Natural killer cell (primary cell): ENCODE results near the gene TNK1. TPM values are rescaled to one million over a fixed set of nuclear protein-coding genes. Genes with fewer than 3 reads are reported as not detected.
"Not testable (repeated sequence)": the region's sequence is repeated elsewhere in the genome, so short reads cannot be mapped to it uniquely, and the experiment has no call there.

Experiments used
- ATAC-seq, 3 donors: fragments of 150-1000 bp in 2 of 3; fragments of 200-7000 bp in 1 of 3; cut with Tn5 transposase; 1 replicate in 1 of 3; 2 replicates in 2 of 3; pipeline ENCODE4 v1.10.0; 2021; ENCODE audit warnings: mild to moderate bottlenecking in 2 of 3, moderate library complexity in 2 of 3
- DNase-seq, 2 donors: peaks; one replicate each; pipeline versions ENCODE4 v3.0.0 to v3.0.0-alpha.2; 2013 to 2021; ENCODE audit warnings: mixed read lengths in 1 of 2
- H3K27ac ChIP-seq: one replicate; pipeline ENCODE4 v1.5.1; 2013; ENCODE audit warnings: mild to moderate bottlenecking, low read length
- H3K27me3 ChIP-seq: one replicate; pipeline ENCODE4 v1.6.1; 2013; ENCODE audit warnings: low read length; ENCODE audit not compliant: control insufficient read depth, insufficient read depth
- H3K36me3 ChIP-seq: one replicate; pipeline ENCODE4 v1.6.1; 2013; ENCODE audit warnings: low read length; ENCODE audit not compliant: control insufficient read depth, insufficient read depth
- H3K4me1 ChIP-seq: one replicate; pipeline ENCODE4 v1.6.1; 2013; ENCODE audit warnings: low read length; ENCODE audit not compliant: control insufficient read depth, insufficient read depth
- H3K4me3 ChIP-seq: one replicate; pipeline ENCODE4 v1.5.1; 2013; ENCODE audit warnings: low read length
- H3K9me3 ChIP-seq: one replicate; pipeline ENCODE4 v1.6.1; 2013; ENCODE audit warnings: low read length; ENCODE audit not compliant: control insufficient read depth, insufficient read depth
- H3K27ac Mint-ChIP-seq, 2 donors: one replicate each; pipeline ENCODE4 v1.8.0; 2022; ENCODE audit warnings: mild to moderate bottlenecking in 2 of 2, mixed read lengths in 2 of 2, moderate library complexity in 1 of 2
- H3K27me3 Mint-ChIP-seq, 2 donors: one replicate each; pipeline ENCODE4 v1.8.0; 2022; ENCODE audit warnings: low read depth in 2 of 2, mixed read lengths in 2 of 2
- H3K36me3 Mint-ChIP-seq: one replicate; pipeline ENCODE4 v1.8.0; 2022; ENCODE audit warnings: mixed read lengths
- H3K4me1 Mint-ChIP-seq, 2 donors: one replicate each; pipeline ENCODE4 v1.8.0; 2022; ENCODE audit warnings: mixed read lengths in 2 of 2
- H3K4me3 Mint-ChIP-seq: one replicate; pipeline ENCODE4 v1.8.0; 2022; ENCODE audit warnings: mild to moderate bottlenecking, moderate library complexity, mixed read lengths
- H3K9me3 Mint-ChIP-seq, 2 donors: one replicate each; pipeline ENCODE4 v1.8.0; 2022; ENCODE audit warnings: mixed read lengths in 2 of 2
- CTCF ChIP-seq: fragments of 200-600 bp; IDR thresholded peaks from one replicate; pipeline ENCODE4 v1.8.0; 2022; ENCODE audit warnings: antibody characterized with exemption
- WGBS: methylation state at CpG from one replicate; pipeline ENCODE4 v1.1.7; 2013; ENCODE audit warnings: missing lambda C conversion rate; ENCODE audit not compliant: insufficient coverage; 5-methylcytosine and 5-hydroxymethylcytosine counted together
- intact Hi-C: fragments of 100-400 bp; cut with micrococcal nuclease; formaldehyde crosslinking; loops from one replicate; pipeline ENCODE4 v1.14.2; 2022
- total RNA-seq, 4 donors: library from RNA; stranded (reverse); fragments of 120-200 nt in 1 of 4; gene quantifications; one replicate each; pipeline versions ENCODE4 v1.2.3 to v1.2.4, GENCODE V29; 2013 to 2022

The TNK1 gene
- total RNA-seq, 3 donors from 2014 or later (not counting 1 experiment from before 2014, with no cell fraction given), result 0.18 to 1.7 (median 0.73) TPM

DNA sequence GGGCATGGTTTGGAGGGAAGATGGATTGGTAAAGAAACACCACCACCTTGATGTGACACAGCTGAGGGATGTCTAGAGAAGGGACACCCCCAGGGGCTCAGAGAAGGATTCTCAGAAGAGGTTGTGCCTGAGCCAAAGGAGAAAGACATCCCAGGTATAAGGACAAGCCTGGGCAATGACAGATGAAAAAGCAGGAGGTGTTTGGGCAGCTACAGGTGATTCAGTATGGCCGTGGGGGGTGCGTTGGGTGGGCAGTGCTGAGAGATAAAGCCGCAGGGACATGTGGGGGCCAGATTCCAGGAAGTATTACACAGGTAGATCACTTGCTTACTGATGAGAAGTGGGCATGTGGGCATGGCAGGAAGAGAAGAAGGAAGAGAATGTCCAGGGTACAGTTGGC is 19.0 kb upstream of the TNK1 start:
- Mint-ChIP-seq H3K27ac (no peak overlapping the region), H3K4me1 (peaks cover 0 to 3% of the 10 kb centered on the region in 2 donors), H3K36me3 (no peaks in the 10 kb centered on the region), H3K9me3 (no peaks in the 10 kb centered on the region), H3K4me3 (no peak overlapping the region), H3K27me3 (peaks cover 0 to 6% of the 10 kb centered on the region in 2 donors)
- WGBS, result 52% methylated on average over 3 of the region's 3 CpGs
- Histone ChIP-seq H3K36me3 (no peaks in the 10 kb centered on the region), H3K9me3 (no peaks in the 10 kb centered on the region), H3K4me3 (no peak overlapping the region), H3K4me1 (no peaks in the 10 kb centered on the region), H3K27me3 (no peaks in the 10 kb centered on the region), H3K27ac (no peak overlapping the region)
- intact Hi-C loops, result no loop called here
- DNase-seq (no peak), ATAC-seq (no peak)
- no peak for TF ChIP-seq CTCF

DNA sequence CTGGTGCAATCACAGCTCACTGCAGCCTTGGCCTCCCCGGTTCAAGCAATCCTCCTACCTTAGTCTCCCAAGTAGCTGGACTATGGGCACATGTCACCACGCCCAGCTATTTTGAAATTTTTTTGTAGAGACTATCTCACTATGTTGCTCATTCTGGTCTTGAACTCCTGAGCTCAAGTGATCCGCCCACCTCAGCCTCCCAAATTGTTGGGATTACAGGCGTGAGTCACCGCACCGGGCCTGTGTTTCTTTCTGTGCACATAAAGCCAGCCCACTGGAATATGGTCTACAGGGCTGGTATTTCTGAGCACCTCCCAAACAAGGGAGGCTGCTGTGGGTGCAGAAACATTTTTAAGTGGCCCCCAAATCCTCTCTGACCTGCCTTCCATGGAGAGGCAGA is 17.6 kb upstream of the TNK1 start:
- ATAC-seq, result no peak
- Histone ChIP-seq H3K27ac (no peak overlapping the region), H3K36me3 (no peaks in the 10 kb centered on the region), H3K27me3 (no peaks in the 10 kb centered on the region), H3K4me3 (no peak overlapping the region), H3K9me3 (no peaks in the 10 kb centered on the region), H3K4me1 (no peaks in the 10 kb centered on the region)
- no peak for DNase-seq
- no peak overlapping the region for H3K4me3 Mint-ChIP-seq
- TF ChIP-seq CTCF, result no peak
- peaks cover 0 to 6% of the 10 kb centered on the region in 2 donors for H3K27me3 Mint-ChIP-seq
- H3K36me3 Mint-ChIP-seq, result no peaks in the 10 kb centered on the region
- WGBS, result 95% methylated on average over 6 of the region's 6 CpGs
- H3K27ac Mint-ChIP-seq, result no peak overlapping the region
- H3K4me1 Mint-ChIP-seq, result peaks cover 0 to 3% of the 10 kb centered on the region in 2 donors
- no peaks in the 10 kb centered on the region for H3K9me3 Mint-ChIP-seq
- intact Hi-C loops, result no loop called here

DNA sequence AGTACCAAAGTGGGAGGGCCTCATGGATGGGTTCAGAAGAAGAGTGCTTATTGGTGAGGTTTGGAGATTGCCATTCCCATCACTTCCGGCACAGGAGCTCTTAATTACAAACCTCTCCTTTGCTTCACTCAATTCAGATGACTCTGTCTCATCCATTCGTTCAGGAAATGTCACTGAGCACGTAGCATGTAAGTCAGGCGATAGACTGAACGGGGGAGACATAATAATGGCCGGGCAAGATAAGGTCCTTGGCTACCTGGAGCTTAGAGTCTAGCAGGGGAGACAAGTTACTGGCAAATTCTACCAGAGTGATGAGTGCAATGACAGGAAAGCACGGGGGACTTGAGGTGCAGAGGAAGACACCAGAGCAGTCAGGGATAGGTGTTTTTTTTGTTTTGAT is 14.9 kb upstream of the TNK1 start:
- 81% methylated on average over 4 of the region's 7 CpGs for WGBS
- DNase-seq, H3K36me3 Mint-ChIP-seq, intact Hi-C loops, H3K4me1 Mint-ChIP-seq, H3K4me3 Mint-ChIP-seq, H3K4me3 ChIP-seq, H3K27me3 ChIP-seq, H3K36me3 ChIP-seq, H3K9me3 ChIP-seq, ATAC-seq, H3K27ac ChIP-seq, H3K9me3 Mint-ChIP-seq, H3K27me3 Mint-ChIP-seq, H3K27ac Mint-ChIP-seq, H3K4me1 ChIP-seq: not testable (repeated sequence)

DNA sequence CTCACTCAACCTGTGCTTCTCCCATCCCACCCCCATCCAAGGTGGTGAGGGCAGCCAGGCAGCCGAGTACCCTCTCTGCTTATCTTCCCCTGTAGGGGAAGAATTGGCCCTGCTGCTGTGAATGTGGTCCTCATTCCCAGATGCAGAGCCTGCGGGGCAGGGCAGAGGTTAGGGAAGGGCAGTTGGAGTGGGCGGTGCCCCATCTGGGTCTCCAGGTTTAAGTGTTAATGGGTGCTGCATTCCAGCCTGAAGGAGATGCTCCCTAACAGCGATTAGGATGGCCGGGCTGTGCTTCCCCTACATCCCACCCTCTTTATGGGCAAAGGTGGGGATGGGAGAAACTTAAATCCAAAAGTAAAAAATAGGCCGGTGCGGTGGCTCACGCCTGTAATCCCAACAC is 13.8 kb upstream of the TNK1 start:
- Mint-ChIP-seq H3K4me3 (no peak overlapping the region), H3K36me3 (no peaks in the 10 kb centered on the region), H3K27ac (no peak overlapping the region), H3K27me3 (peaks cover 0 to 1% of the 10 kb centered on the region in 2 donors), H3K4me1 (peaks cover 0 to 3% of the 10 kb centered on the region in 2 donors), H3K9me3 (no peaks in the 10 kb centered on the region)
- Histone ChIP-seq H3K27ac (no peak overlapping the region), H3K4me3 (no peak overlapping the region), H3K36me3 (no peaks in the 10 kb centered on the region), H3K4me1 (no peaks in the 10 kb centered on the region), H3K9me3 (no peaks in the 10 kb centered on the region), H3K27me3 (no peaks in the 10 kb centered on the region)
- intact Hi-C loops, result no loop called here
- TF ChIP-seq CTCF, result no peak
- ATAC-seq, result no peak
- no peak for DNase-seq
- 91% methylated on average over 7 of the region's 8 CpGs for WGBS
